Small intestine (tissue), 7 donors: ENCODE data around the gene ZNF555. TPM values are rescaled to one million over a fixed set of nuclear protein-coding genes. Genes with fewer than 3 reads are reported as not detected.
"Not testable (repeated sequence)": the region's sequence is repeated elsewhere in the genome, so short reads cannot be mapped to it uniquely, and the experiment has no call there.

Experiments used
- DNase-seq, 2 donors: peaks; one replicate each; pipeline versions ENCODE4 v3.0.0 to v3.0.0-alpha.2; 2013
- FAIRE-seq: peaks from 2 replicates; lab custom pipeline; 2012; peaks lifted over from hg19 to GRCh38; lab: Jason Lieb, UNC
- H3K27ac ChIP-seq, 3 donors: one replicate each; pipeline ENCODE4 v1.5.1; 2013; ENCODE audit warnings: low read length in 2 of 3, mild to moderate bottlenecking in 2 of 3, control low read depth in 1 of 3, inconsistent platforms in 1 of 3, low read depth in 1 of 3, moderate library complexity in 1 of 3
- H3K27me3 ChIP-seq, 3 donors: one replicate each; pipeline ENCODE4 v1.6.1; 2013; ENCODE audit warnings: low read length in 3 of 3, inconsistent platforms in 1 of 3; ENCODE audit not compliant: control insufficient read depth in 3 of 3, insufficient read depth in 3 of 3
- H3K36me3 ChIP-seq, 3 donors: one replicate each; pipeline ENCODE4 v1.6.1; 2013; ENCODE audit warnings: low read length in 3 of 3, inconsistent platforms in 1 of 3, low read depth in 1 of 3, mild to moderate bottlenecking in 1 of 3, moderate library complexity in 1 of 3; ENCODE audit not compliant: control insufficient read depth in 3 of 3, insufficient read depth in 2 of 3
- H3K4me1 ChIP-seq, 3 donors: one replicate each; pipeline ENCODE4 v1.6.1; 2013; ENCODE audit warnings: low read length in 2 of 3, inconsistent platforms in 1 of 3, low read depth in 1 of 3, mild to moderate bottlenecking in 1 of 3, moderate library complexity in 1 of 3; ENCODE audit not compliant: control insufficient read depth in 3 of 3, insufficient read depth in 2 of 3
- H3K4me3 ChIP-seq, 3 donors: one replicate each; pipeline ENCODE4 v1.5.1; 2013; ENCODE audit warnings: low read length in 3 of 3, control low read depth in 1 of 3, inconsistent platforms in 1 of 3, low read depth in 1 of 3, mild to moderate bottlenecking in 1 of 3, moderate library complexity in 1 of 3
- H3K9me3 ChIP-seq, 2 donors: one replicate each; pipeline ENCODE4 v1.6.1; 2013; ENCODE audit warnings: low read depth in 1 of 2, low read length in 1 of 2; ENCODE audit not compliant: control insufficient read depth in 2 of 2, insufficient read depth in 1 of 2
- WGBS, 3 donors: extraction: QIAGEN DNeasy Blood & Tissue Kit; methylation state at CpG; one replicate each; pipeline ENCODE4 v1.1.7; 2013; 5-methylcytosine and 5-hydroxymethylcytosine counted together
- polyA plus RNA-seq, 4 donors: library from polyadenylated mRNA; stranded (reverse) in 3 of 4; unstranded in 1 of 4; fragments of 200-250 nt in 3 of 4; fragments of 120-200 nt in 1 of 4; gene quantifications; one replicate each; pipeline versions ENCODE4 v1.2.1 to v1.2.3, GENCODE V29; 2013
- donor health status: healthy with polysubstance abuse.
- donor health status: control.
- donor health status: control.
- donor health status: Bipolar disorder and iron deficiency.
- donor health status: healthy.

Gene ZNF555
- polyA plus RNA-seq, 4 donors = 1.5 to 4.0 (median 1.9) TPM

GRCh38 chr19:2885736-2886135 is 44.5 kb downstream of the ZNF555 start:
- Histone ChIP-seq H3K9me3 (no peaks in the 10 kb centered on the region), H3K27ac (no peak overlapping the region), H3K27me3 (peaks cover 0 to 3% (median 0%) of the 10 kb centered on the region in 3 donors), H3K36me3 (no peaks in the 10 kb centered on the region), H3K4me1 (peaks cover 0 to 4% (median 0%) of the 10 kb centered on the region in 3 donors), H3K4me3 (no peak overlapping the region)
- DNase-seq (no peak), FAIRE-seq (no peak)
- 81 to 87% (median 83%) methylated on average over 17 of the region's 17 CpGs for WGBS, 3 donors

GRCh38 chr19:2887391-2887914 is 46.2 kb downstream of the ZNF555 start:
- H3K27ac ChIP-seq = no peak overlapping the region
- FAIRE-seq = no peak
- peak; percentile 73 to 76 for DNase-seq

GRCh38 chr19:2888731-2889224 is 47.5 kb downstream of the ZNF555 start:
- Histone ChIP-seq H3K36me3 (no peaks in the 10 kb centered on the region), H3K27ac (no peak overlapping the region), H3K4me3 (no peak overlapping the region), H3K27me3 (peaks cover 0 to 3% (median 3%) of the 10 kb centered on the region in 3 donors), H3K9me3 (no peaks in the 10 kb centered on the region), H3K4me1 (peaks cover 0 to 4% (median 0%) of the 10 kb centered on the region in 3 donors)
- 62 to 77% (median 73%) methylated on average over 33 to 37 of the region's 37 CpGs for WGBS, 3 donors
- DNase-seq (no peak), FAIRE-seq (no peak)

More at GRCh38 chr19:2887391-2887914, 46.2 kb downstream of the ZNF555 start:
- H3K36me3 ChIP-seq = no peaks in the 10 kb centered on the region
- peaks cover 0 to 3% (median 0%) of the 10 kb centered on the region in 3 donors for H3K27me3 ChIP-seq
- 19 to 30% (median 21%) methylated on average over 9 of the region's 9 CpGs for WGBS, 3 donors
- peaks cover 0 to 4% (median 0%) of the 10 kb centered on the region in 3 donors for H3K4me1 ChIP-seq
- no peaks in the 10 kb centered on the region for H3K9me3 ChIP-seq
- no peak overlapping the region for H3K4me3 ChIP-seq

GRCh38 chr19:2890531-2890930 is 49.3 kb downstream of the ZNF555 start:
- H3K36me3 ChIP-seq, FAIRE-seq, H3K4me3 ChIP-seq, H3K27ac ChIP-seq, H3K27me3 ChIP-seq, H3K9me3 ChIP-seq, DNase-seq, H3K4me1 ChIP-seq: not testable (repeated sequence)
- WGBS, 3 donors = 75 to 85% (median 78%) methylated on average over 8 of the region's 8 CpGs

GRCh38 chr19:2896694-2897093 is 55.4 kb downstream of the ZNF555 start:
- H3K36me3 ChIP-seq = no peaks in the 10 kb centered on the region
- FAIRE-seq = no peak
- H3K4me1 ChIP-seq = peaks cover 0 to 2% (median 0%) of the 10 kb centered on the region in 3 donors
- DNase-seq = no peak
- H3K27me3 ChIP-seq = peaks cover 0 to 3% (median 0%) of the 10 kb centered on the region in 3 donors
- H3K9me3 ChIP-seq = peaks cover 0 to 5% of the 10 kb centered on the region in 2 donors
- H3K27ac ChIP-seq = no peak overlapping the region
- H3K4me3 ChIP-seq = no peak overlapping the region
- 77 to 81% (median 78%) methylated on average over 8 of the region's 8 CpGs for WGBS, 3 donors

GRCh38 chr19:2900296-2901252 is 59.3 kb downstream of the ZNF555 start, which contains the start of gene ZNF57:
Gene ZNF57, plus strand, starts transcription at chr19:2900928. Its CDS starts 118 bp downstream, at chr19:2901046.
- peak within 1 kb of the TSS; percentile 75 to 91 (median 81) for H3K27ac ChIP-seq
- FAIRE-seq (no peak), DNase-seq (peak; percentile 99 to 100)
- H3K4me1 ChIP-seq = peaks cover 0 to 9% (median 2%) of the 10 kb centered on the region in 3 donors
- H3K4me3 ChIP-seq = peak within 1 kb of the TSS; percentile 76 to 88 (median 82)
- peaks cover 0 to 7% (median 0%) of the 10 kb centered on the region in 3 donors for H3K36me3 ChIP-seq
- H3K27me3 ChIP-seq = no peaks in the 10 kb centered on the region
- WGBS, 3 donors = 0 to 1% (median 1%) methylated on average over 78 to 100 of the region's 100 CpGs
- H3K9me3 ChIP-seq = peaks cover 0 to 5% of the 10 kb centered on the region in 2 donors

- peaks cover 0 to 1% of the 10 kb centered on the region in 2 donors for H3K9me3 ChIP-seq
- WGBS, 3 donors = 80 to 82% (median 81%) methylated on average over 13 of the region's 13 CpGs
- FAIRE-seq (no peak), DNase-seq (peak; percentile 25 to 81)
- H3K4me3 ChIP-seq = peak overlapping the region in 1 of 3 donors; percentile 82
- H3K27ac ChIP-seq = peak overlapping the region in 2 of 3 donors; percentile 2 to 91
- peaks cover 0 to 20% (median 0%) of the 10 kb centered on the region in 3 donors for H3K36me3 ChIP-seq
- H3K27me3 ChIP-seq = no peaks in the 10 kb centered on the region
- peaks cover 0 to 9% (median 2%) of the 10 kb centered on the region in 3 donors for H3K4me1 ChIP-seq
These were observed 61.4 kb downstream of the ZNF555 start for GRCh38 chr19:2902590-2903218.

- H3K4me1 ChIP-seq, H3K27me3 ChIP-seq, DNase-seq, H3K4me3 ChIP-seq, FAIRE-seq, H3K9me3 ChIP-seq: not testable (repeated sequence)
- WGBS, 3 donors = 92 to 96% (median 92%) methylated on average over 13 of the region's 13 CpGs
- H3K36me3 ChIP-seq = peaks cover 0 to 21% (median 0%) of the 10 kb centered on the region in 3 donors
- H3K27ac ChIP-seq = peak overlapping the region in 1 of 3 donors; percentile 91
These were observed 62.1 kb downstream of the ZNF555 start for GRCh38 chr19:2903326-2903725.
